Endometrium (tissue), 2 donors: Measurements from ENCODE around the gene LRIG2.

ENCODE experiments used
- FAIRE-seq: peaks from 2 replicates; lab custom pipeline; 2012; peaks lifted over from hg19 to GRCh38; lab: Jason Lieb, UNC
- donor health status: control.
- donor health status: control.

The LRIG2 gene

GRCh38 chr1:113170519-113170918 lies 97.5 kb downstream of the LRIG2 start:
- FAIRE-seq = no peak

DNA sequence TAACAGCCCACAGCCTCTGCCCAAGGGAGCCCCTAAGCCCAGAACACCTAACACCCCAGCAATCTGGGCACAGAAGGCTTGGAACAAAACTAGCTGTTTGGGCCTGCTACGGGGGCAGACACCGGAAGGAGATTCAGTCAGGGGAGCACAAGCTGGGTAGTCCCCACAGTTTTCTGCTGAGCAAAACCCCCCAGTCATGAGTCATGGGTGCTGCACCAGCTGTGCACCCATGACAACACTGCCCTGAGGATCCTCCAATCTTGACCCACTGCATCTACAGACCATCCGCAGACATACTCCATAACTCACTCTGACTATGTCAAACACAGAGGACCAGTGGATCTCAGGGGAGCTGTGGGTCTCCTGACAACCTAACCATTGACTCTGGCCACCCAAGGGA lies 105.1 kb downstream of the LRIG2 start:
- FAIRE-seq = no peak

GRCh38 chr1:113178522-113178921 lies 105.5 kb downstream of the LRIG2 start:
- FAIRE-seq = no peak
